Esophagus muscularis mucosa (tissue), 4 donors: ENCODE results near the gene TGFBR3.

Experiments
- CTCF ChIP-seq, 3 experiments: fragments of 200-600 bp in 2 of 3; fragments of 450-650 bp in 1 of 3; sonication (generic) in 2 of 3; IDR thresholded peaks; one replicate each; pipeline ENCODE4 v1.5.1; 2017 to 2019; ENCODE audit warnings: antibody characterized with exemption in 3 of 3, mild to moderate bottlenecking in 2 of 3, moderate library complexity in 1 of 3
- EP300 ChIP-seq: sonication (generic); formaldehyde crosslinking; IDR thresholded peaks from one replicate; pipeline ENCODE4 v1.6.1; 2017; ENCODE audit warnings: antibody characterized with exemption
- POLR2A ChIP-seq: fragments of 450-650 bp; IDR thresholded peaks from one replicate; pipeline ENCODE4 v1.6.1; 2017; ENCODE audit warnings: antibody characterized with exemption, moderate library complexity, mild to moderate bottlenecking, low read depth

- TF ChIP-seq CTCF (IDR thresholded peaks at IDR 0.05) = no peak
- TF ChIP-seq POLR2A = no peak
- no peak for TF ChIP-seq EP300
Observed at GRCh38 chr1:91817211-91817905, 68.6 kb downstream of the TGFBR3 start.
